OCI-LY1 (cell line): ENCODE measurements around the gene DUOX1.

Experiments used
- H2AFZ ChIP-seq: fragments of 200-600 bp; sonication (generic), shearing (Covaris generic); 2 replicates; pipeline ENCODE4 v1.6.0; 2014; ENCODE audit warnings: antibody characterized with exemption, mild to moderate bottlenecking, low read length
- H3F3A ChIP-seq: fragments of 200-600 bp; sonication (generic), shearing (Covaris generic); 2 replicates; pipeline ENCODE4 v1.6.0; 2014; ENCODE audit warnings: mild to moderate bottlenecking, antibody characterized with exemption, low read length, moderate library complexity; ENCODE audit not compliant: insufficient read depth
- H3K27ac ChIP-seq: fragments of 200-600 bp; sonication (generic); 2 replicates; pipeline ENCODE4 v1.5.1; 2014; ENCODE audit warnings: low read length, mixed run types, mild to moderate bottlenecking, low read depth; ENCODE audit not compliant: poor library complexity, severe bottlenecking
- H3K27me3 ChIP-seq: fragments of 200-600 bp; sonication (generic); 2 replicates; pipeline ENCODE4 v1.6.0; 2014; ENCODE audit warnings: antibody characterized with exemption, mild to moderate bottlenecking, low read length, moderate library complexity; ENCODE audit not compliant: insufficient read depth
- H3K36me3 ChIP-seq: fragments of 200-600 bp; sonication (generic); 2 replicates; pipeline ENCODE4 v1.6.1; 2014; ENCODE audit warnings: mild to moderate bottlenecking, antibody characterized with exemption, low read length, moderate library complexity, mixed read lengths; ENCODE audit not compliant: insufficient read depth
- H3K4me1 ChIP-seq: fragments of 200-600 bp; sonication (generic); 2 replicates; pipeline ENCODE4 v1.5.1; 2014; ENCODE audit warnings: mild to moderate bottlenecking, low read length, moderate library complexity; ENCODE audit not compliant: insufficient read depth, severe bottlenecking
- H3K4me2 ChIP-seq: fragments of 200-600 bp; sonication (generic), shearing (Covaris generic); 2 replicates; pipeline ENCODE4 v1.6.1; 2014; ENCODE audit warnings: low read length
- H3K4me3 ChIP-seq: fragments of 200-600 bp; sonication (generic); 2 replicates; pipeline ENCODE4 v1.5.1; 2014; ENCODE audit warnings: low read length, low read depth, mild to moderate bottlenecking, mixed read lengths; ENCODE audit not compliant: poor library complexity, severe bottlenecking
- H3K79me2 ChIP-seq: fragments of 200-600 bp; shearing (Covaris generic); 2 replicates; pipeline ENCODE4 v1.6.1; 2016; ENCODE audit warnings: mixed run types, low read length, mixed read lengths; ENCODE audit not compliant: insufficient read depth
- H3K9ac ChIP-seq: fragments of 200-600 bp; sonication (generic), shearing (Covaris generic); 2 replicates; pipeline ENCODE4 v1.6.1; 2014; ENCODE audit warnings: mild to moderate bottlenecking, low read length, mixed read lengths
- H3K9me2 ChIP-seq: fragments of 200-600 bp; sonication (generic), shearing (Covaris generic); 2 replicates; pipeline ENCODE4 v1.6.1; 2014; ENCODE audit warnings: low read depth, mild to moderate bottlenecking, low read length, mixed read lengths
- H3K9me3 ChIP-seq: fragments of 200-600 bp; shearing (Covaris generic); 2 replicates; pipeline ENCODE4 v1.6.1; 2014; ENCODE audit warnings: low read length, mixed read lengths
- H4K20me1 ChIP-seq: fragments of 200-600 bp; sonication (generic), shearing (Covaris generic); 2 replicates; pipeline ENCODE4 v1.6.0; 2016; ENCODE audit warnings: mild to moderate bottlenecking, low read length; ENCODE audit not compliant: insufficient read depth
- CTCF ChIP-seq: fragments of 200-600 bp; sonication (generic), shearing (Covaris generic); IDR thresholded peaks from 2 replicates; pipeline ENCODE4 v1.5.1; 2017; ENCODE audit warnings: mild to moderate bottlenecking, antibody characterized with exemption, low read length, moderate library complexity, mixed read lengths
- EZH2 ChIP-seq: fragments of 200-600 bp; sonication (generic), shearing (Covaris generic); IDR thresholded peaks from 2 replicates; pipeline ENCODE4 v1.8.0; 2017; ENCODE audit warnings: borderline replicate concordance, mixed run types, mild to moderate bottlenecking, antibody characterized with exemption, low read length, moderate library complexity, mixed read lengths

DUOX1 gene

GRCh38 chr15:45126535-45127158, 3.1 kb upstream of the DUOX1 start:
- no peaks in the 10 kb centered on the region for H3K9me3 ChIP-seq
- no peaks in the 10 kb centered on the region for H3K9me2 ChIP-seq
- H3K4me3 ChIP-seq: no peak overlapping the region
- H3K9ac ChIP-seq: no peak overlapping the region
- H3K4me2 ChIP-seq: no peak overlapping the region
- H3K27me3 ChIP-seq: no peaks in the 10 kb centered on the region
- no peaks in the 10 kb centered on the region for H3K36me3 ChIP-seq
- H3K4me1 ChIP-seq: no peaks in the 10 kb centered on the region
- TF ChIP-seq EZH2: no peak
- TF ChIP-seq CTCF: peak; percentile 88
- H3F3A ChIP-seq: no peaks in the 10 kb centered on the region
- H3K79me2 ChIP-seq: no peaks in the 10 kb centered on the region
- H4K20me1 ChIP-seq: no peaks in the 10 kb centered on the region
- H2AFZ ChIP-seq: no peak overlapping the region
- H3K27ac ChIP-seq: no peak overlapping the region

GRCh38 chr15:45128971-45129639, 689 bp upstream of the DUOX1 start:
- Histone ChIP-seq H3K9me3 (no peaks in the 10 kb centered on the region), H3K79me2 (no peaks in the 10 kb centered on the region), H3K36me3 (no peaks in the 10 kb centered on the region), H3K9me2 (no peaks in the 10 kb centered on the region), H3K4me1 (no peaks in the 10 kb centered on the region), H2AFZ (no peak overlapping the region), H3K27ac (no peak overlapping the region), H3K4me3 (no peak overlapping the region), H4K20me1 (no peaks in the 10 kb centered on the region), H3K4me2 (no peak overlapping the region), H3K9ac (no peak overlapping the region), H3K27me3 (no peaks in the 10 kb centered on the region), H3F3A (no peaks in the 10 kb centered on the region)
- TF ChIP-seq CTCF (no peak), EZH2 (no peak)

GRCh38 chr15:45130291-45131000, 652 bp downstream of the DUOX1 start:
- H3K9me2 ChIP-seq: no peaks in the 10 kb centered on the region
- H3K4me1 ChIP-seq: no peaks in the 10 kb centered on the region
- H4K20me1 ChIP-seq: no peaks in the 10 kb centered on the region
- H3K9me3 ChIP-seq: no peaks in the 10 kb centered on the region
- H3K4me2 ChIP-seq: no peak overlapping the region
- H3K4me3 ChIP-seq: no peak overlapping the region
- peaks cover 4% of the 10 kb centered on the region; the same call in 1 of the 2 replicates for H3K27me3 ChIP-seq
- no peaks in the 10 kb centered on the region for H3F3A ChIP-seq
- TF ChIP-seq EZH2: no peak
- TF ChIP-seq CTCF: no peak
- no peaks in the 10 kb centered on the region for H3K36me3 ChIP-seq
- no peak overlapping the region for H2AFZ ChIP-seq
- H3K79me2 ChIP-seq: no peaks in the 10 kb centered on the region
- no peak overlapping the region for H3K27ac ChIP-seq
- H3K9ac ChIP-seq: no peak overlapping the region
